Measurements from ENCODE around the gene UPF3B.

The UPF3B gene

GRCh38 chrX:119790977-119791436, 61.8 kb downstream of the UPF3B start (continued):
- peak; percentile 36; the same call in 1 of the 2 replicates for TF ChIP-seq EGR2 (tag by site-specific recombination; IDR thresholded peaks at IDR 0.05; ENCODE audit: low read depth)

GRCh38 chrX:119784747-119785446, 67.9 kb downstream of the UPF3B start:
- Histone ChIP-seq H3K4me1 (ENCODE audit: control insufficient read depth, insufficient read depth, low read length) (no peaks in the 10 kb centered on the region), H3K36me3 (ENCODE audit: control insufficient read depth in 2 of 2, insufficient read depth in 1 of 2, low read length in 2 of 2) (peaks cover 60 to 88% of the 10 kb centered on the region in 2 experiments; a peak in 2 of 3 replicates), H3K9me3 (ENCODE audit: control insufficient read depth, insufficient read depth, low read depth, low read length) (no peaks in the 10 kb centered on the region), H3K27ac (ENCODE audit: extremely low read depth, low read depth, low read length) (no peak overlapping the region), H3K4me3 (ENCODE audit: low read depth, low read length) (no peak overlapping the region)
- POLR2A ChIA-PET: interaction anchor here (0.6 to 1.6 kb wide), 5 partner anchors 10 to 68 kb away, joined by 3 to 8 read pairs (median 4); partner anchors contain the start of genes SOWAHD and UPF3B
- peak; percentile 61; the same call in 1 of the 2 replicates for TF ChIP-seq ZSCAN30 (tag by site-specific recombination; IDR thresholded peaks at IDR 0.05)
- peak; percentile 13; the same call in 1 of the 2 replicates for TF ChIP-seq ZEB2 (tag by site-specific recombination; IDR thresholded peaks at IDR 0.05)
- no peak for TF ChIP-seq ZNF518A (tag by site-specific recombination; conservative IDR thresholded peaks at IDR 0.05; ENCODE audit: low read depth)
- TF ChIP-seq, protein P1, sequence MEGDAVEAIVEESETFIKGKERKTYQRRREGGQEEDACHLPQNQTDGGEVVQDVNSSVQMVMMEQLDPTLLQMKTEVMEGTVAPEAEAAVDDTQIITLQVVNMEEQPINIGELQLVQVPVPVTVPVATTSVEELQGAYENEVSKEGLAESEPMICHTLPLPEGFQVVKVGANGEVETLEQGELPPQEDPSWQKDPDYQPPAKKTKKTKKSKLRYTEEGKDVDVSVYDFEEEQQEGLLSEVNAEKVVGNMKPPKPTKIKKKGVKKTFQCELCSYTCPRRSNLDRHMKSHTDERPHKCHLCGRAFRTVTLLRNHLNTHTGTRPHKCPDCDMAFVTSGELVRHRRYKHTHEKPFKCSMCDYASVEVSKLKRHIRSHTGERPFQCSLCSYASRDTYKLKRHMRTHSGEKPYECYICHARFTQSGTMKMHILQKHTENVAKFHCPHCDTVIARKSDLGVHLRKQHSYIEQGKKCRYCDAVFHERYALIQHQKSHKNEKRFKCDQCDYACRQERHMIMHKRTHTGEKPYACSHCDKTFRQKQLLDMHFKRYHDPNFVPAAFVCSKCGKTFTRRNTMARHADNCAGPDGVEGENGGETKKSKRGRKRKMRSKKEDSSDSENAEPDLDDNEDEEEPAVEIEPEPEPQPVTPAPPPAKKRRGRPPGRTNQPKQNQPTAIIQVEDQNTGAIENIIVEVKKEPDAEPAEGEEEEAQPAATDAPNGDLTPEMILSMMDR (tag by site-specific recombination; IDR thresholded peaks at IDR 0.05): peak; percentile 77
- TF ChIP-seq ZFP69B (tag by site-specific recombination; IDR thresholded peaks at IDR 0.05): no peak
- no peak for TF ChIP-seq KLF10 (tag by site-specific recombination; IDR thresholded peaks at IDR 0.05)
- TF ChIP-seq, protein P2, sequence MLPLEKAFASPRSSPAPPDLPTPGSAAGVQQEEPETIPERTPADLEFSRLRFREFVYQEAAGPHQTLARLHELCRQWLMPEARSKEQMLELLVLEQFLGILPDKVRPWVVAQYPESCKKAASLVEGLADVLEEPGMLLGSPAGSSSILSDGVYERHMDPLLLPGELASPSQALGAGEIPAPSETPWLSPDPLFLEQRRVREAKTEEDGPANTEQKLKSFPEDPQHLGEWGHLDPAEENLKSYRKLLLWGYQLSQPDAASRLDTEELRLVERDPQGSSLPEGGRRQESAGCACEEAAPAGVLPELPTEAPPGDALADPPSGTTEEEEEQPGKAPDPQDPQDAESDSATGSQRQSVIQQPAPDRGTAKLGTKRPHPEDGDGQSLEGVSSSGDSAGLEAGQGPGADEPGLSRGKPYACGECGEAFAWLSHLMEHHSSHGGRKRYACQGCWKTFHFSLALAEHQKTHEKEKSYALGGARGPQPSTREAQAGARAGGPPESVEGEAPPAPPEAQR (tag by site-specific recombination; IDR thresholded peaks at IDR 0.05): no peak
- no peak for TF ChIP-seq ZNF350 (tag by site-specific recombination; IDR thresholded peaks at IDR 0.05)
- TF ChIP-seq, protein P3, sequence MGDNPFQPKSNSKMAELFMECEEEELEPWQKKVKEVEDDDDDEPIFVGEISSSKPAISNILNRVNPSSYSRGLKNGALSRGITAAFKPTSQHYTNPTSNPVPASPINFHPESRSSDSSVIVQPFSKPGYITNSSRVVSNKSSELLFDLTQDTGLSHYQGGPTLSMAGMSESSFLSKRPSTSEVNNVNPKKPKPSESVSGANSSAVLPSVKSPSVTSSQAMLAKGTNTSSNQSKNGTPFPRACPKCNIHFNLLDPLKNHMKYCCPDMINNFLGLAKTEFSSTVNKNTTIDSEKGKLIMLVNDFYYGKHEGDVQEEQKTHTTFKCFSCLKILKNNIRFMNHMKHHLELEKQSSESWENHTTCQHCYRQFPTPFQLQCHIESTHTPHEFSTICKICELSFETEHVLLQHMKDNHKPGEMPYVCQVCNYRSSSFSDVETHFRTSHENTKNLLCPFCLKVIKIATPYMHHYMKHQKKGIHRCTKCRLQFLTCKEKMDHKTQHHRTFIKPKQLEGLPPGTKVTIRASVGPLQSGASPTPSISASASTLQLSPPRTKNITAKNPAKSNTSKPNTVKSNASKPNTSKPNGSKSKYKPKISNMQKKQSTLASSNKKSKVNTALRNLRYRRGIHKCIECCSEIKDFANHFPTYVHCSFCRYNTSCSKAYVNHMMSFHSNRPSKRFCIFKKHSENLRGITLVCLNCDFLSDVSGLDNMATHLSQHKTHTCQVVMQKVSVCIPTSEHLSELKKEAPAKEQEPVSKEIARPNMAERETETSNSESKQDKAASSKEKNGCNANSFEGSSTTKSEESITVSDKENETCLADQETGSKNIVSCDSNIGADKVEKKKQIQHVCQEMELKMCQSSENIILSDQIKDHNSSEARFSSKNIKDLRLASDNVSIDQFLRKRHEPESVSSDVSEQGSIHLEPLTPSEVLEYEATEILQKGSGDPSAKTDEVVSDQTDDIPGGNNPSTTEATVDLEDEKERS (tag by site-specific recombination; IDR thresholded peaks at IDR 0.05): 0 out of 2 replicates have a peak, but pooled peaks have one; percentile 65
- TF ChIP-seq ZNF2 (tag by site-specific recombination; IDR thresholded peaks at IDR 0.05): peak; percentile 27; the same call in 1 of the 2 replicates
- CTCF ChIA-PET: interaction anchor here (0.6 to 1.7 kb wide), 13 partner anchors 9 to 307 kb away, joined by 3 to 6 read pairs (median 3); no protein-coding TSS in a partner anchor
